HCT116 (cell line): Measurements from ENCODE around the gene MRPS35.
"Not testable (repeated sequence)": the region's sequence is repeated elsewhere in the genome, so short reads cannot be mapped to it uniquely, and the experiment has no call there.

Experiments used
- EZH2 ChIP-seq: fragments of 200-600 bp; sonication (generic); IDR thresholded peaks from 2 replicates; pipeline ENCODE4 v1.6.1; 2017; ENCODE audit warnings: antibody characterized with exemption, mixed run types
- JUND ChIP-seq: IDR thresholded peaks from 2 replicates; pipeline ENCODE4 v1.6.1; 2012
- POLR2A ChIP-seq: IDR thresholded peaks from 2 replicates; pipeline ENCODE4 v1.7.0; 2011; ENCODE audit warnings: borderline replicate concordance; ENCODE audit not compliant: insufficient read depth, insufficient read length; ENCODE audit errors: extremely low read depth
- POLR2AphosphoS5 ChIP-seq: IDR thresholded peaks from 2 replicates; pipeline ENCODE4 v1.6.1; 2011; ENCODE audit warnings: mild to moderate bottlenecking, low read depth, low read length, moderate library complexity
- RAD21 ChIP-seq: IDR thresholded peaks from 2 replicates; pipeline ENCODE4 v1.6.1; 2012; ENCODE audit warnings: low read depth, mild to moderate bottlenecking
- TCF7L2 ChIP-seq: IDR thresholded peaks from 2 replicates; pipeline ENCODE4 v1.7.0; 2011; ENCODE audit warnings: borderline replicate concordance, inconsistent platforms; ENCODE audit not compliant: insufficient read depth, insufficient read length; ENCODE audit errors: extremely low read depth
- ZNF274 ChIP-seq: fragments of 200-500 bp; sonication (Bioruptor generic); IDR thresholded peaks from 2 replicates; pipeline ENCODE4 v1.6.1; 2014; ENCODE audit warnings: mild to moderate bottlenecking, low read depth, low read length, inconsistent platforms
- TF ChIP-seq, protein P1 (sequence below), 3 experiments: fragments of 200-600 bp in 1 of 3; sonication (generic) in 1 of 3; IDR thresholded peaks in 2 of 3; conservative IDR thresholded peaks in 1 of 3; 2 replicates each; pipeline ENCODE4 v1.5.1; 2012 to 2017; ENCODE audit warnings: low read depth in 2 of 3, low read length in 2 of 3, antibody characterized with exemption in 1 of 3, borderline replicate concordance in 1 of 3, control low read depth in 1 of 3, mild to moderate bottlenecking in 1 of 3, mixed read lengths in 1 of 3, mixed run types in 1 of 3, moderate library complexity in 1 of 3; ENCODE audit not compliant: insufficient read depth in 1 of 3
- TF ChIP-seq, protein P2 (sequence below): IDR thresholded peaks from 2 replicates; pipeline ENCODE4 v1.6.1; 2012; ENCODE audit warnings: low read depth
- TF ChIP-seq, protein P3 (sequence below): IDR thresholded peaks from 2 replicates; pipeline ENCODE4 v1.6.1; 2012

DNA sequence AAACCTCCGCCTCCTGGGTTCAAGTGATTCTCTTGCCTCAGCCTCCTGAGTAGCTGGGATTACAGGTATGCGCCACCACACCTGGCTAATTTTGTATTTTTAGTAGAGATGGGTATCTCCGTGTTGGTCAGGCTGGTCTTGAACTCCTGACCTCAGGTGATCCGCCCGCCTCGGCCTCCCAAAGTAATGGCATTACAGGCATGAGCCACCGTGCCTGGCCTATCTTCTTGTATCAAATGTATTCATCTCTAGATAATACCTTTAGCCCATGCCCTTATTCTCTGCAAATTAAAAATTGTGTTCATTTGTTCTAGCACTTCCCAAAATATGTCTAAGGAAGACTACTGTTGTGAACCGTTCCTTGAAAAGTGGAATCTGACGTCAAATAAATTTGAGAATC, 23.7 kb downstream of the MRPS35 start:
- TF ChIP-seq, protein P1, sequence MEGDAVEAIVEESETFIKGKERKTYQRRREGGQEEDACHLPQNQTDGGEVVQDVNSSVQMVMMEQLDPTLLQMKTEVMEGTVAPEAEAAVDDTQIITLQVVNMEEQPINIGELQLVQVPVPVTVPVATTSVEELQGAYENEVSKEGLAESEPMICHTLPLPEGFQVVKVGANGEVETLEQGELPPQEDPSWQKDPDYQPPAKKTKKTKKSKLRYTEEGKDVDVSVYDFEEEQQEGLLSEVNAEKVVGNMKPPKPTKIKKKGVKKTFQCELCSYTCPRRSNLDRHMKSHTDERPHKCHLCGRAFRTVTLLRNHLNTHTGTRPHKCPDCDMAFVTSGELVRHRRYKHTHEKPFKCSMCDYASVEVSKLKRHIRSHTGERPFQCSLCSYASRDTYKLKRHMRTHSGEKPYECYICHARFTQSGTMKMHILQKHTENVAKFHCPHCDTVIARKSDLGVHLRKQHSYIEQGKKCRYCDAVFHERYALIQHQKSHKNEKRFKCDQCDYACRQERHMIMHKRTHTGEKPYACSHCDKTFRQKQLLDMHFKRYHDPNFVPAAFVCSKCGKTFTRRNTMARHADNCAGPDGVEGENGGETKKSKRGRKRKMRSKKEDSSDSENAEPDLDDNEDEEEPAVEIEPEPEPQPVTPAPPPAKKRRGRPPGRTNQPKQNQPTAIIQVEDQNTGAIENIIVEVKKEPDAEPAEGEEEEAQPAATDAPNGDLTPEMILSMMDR (IDR thresholded peaks at IDR 0.05 in 2 of 3, conservative IDR thresholded peaks at IDR 0.05 in 1 of 3; ENCODE audit: borderline replicate concordance in 1 of 3, insufficient read depth in 1 of 3, low read depth in 2 of 3, low read length in 2 of 3), result not testable (repeated sequence)
- TF ChIP-seq POLR2A, POLR2AphosphoS5, JUND, RAD21, EZH2, TCF7L2, ZNF274: not testable (repeated sequence)
- TF ChIP-seq, protein P2, sequence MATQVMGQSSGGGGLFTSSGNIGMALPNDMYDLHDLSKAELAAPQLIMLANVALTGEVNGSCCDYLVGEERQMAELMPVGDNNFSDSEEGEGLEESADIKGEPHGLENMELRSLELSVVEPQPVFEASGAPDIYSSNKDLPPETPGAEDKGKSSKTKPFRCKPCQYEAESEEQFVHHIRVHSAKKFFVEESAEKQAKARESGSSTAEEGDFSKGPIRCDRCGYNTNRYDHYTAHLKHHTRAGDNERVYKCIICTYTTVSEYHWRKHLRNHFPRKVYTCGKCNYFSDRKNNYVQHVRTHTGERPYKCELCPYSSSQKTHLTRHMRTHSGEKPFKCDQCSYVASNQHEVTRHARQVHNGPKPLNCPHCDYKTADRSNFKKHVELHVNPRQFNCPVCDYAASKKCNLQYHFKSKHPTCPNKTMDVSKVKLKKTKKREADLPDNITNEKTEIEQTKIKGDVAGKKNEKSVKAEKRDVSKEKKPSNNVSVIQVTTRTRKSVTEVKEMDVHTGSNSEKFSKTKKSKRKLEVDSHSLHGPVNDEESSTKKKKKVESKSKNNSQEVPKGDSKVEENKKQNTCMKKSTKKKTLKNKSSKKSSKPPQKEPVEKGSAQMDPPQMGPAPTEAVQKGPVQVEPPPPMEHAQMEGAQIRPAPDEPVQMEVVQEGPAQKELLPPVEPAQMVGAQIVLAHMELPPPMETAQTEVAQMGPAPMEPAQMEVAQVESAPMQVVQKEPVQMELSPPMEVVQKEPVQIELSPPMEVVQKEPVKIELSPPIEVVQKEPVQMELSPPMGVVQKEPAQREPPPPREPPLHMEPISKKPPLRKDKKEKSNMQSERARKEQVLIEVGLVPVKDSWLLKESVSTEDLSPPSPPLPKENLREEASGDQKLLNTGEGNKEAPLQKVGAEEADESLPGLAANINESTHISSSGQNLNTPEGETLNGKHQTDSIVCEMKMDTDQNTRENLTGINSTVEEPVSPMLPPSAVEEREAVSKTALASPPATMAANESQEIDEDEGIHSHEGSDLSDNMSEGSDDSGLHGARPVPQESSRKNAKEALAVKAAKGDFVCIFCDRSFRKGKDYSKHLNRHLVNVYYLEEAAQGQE, result not testable (repeated sequence)
- TF ChIP-seq, protein P3, sequence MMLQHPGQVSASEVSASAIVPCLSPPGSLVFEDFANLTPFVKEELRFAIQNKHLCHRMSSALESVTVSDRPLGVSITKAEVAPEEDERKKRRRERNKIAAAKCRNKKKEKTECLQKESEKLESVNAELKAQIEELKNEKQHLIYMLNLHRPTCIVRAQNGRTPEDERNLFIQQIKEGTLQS, result not testable (repeated sequence)
